CD4-positive, alpha-beta T cell treated with Interleukin-4 for 1 hour (primary cell): Measurements from ENCODE around the gene ADORA1.

ENCODE experiments used
- DNase-seq, 2 donors: peaks; one replicate each; pipeline ENCODE4 v3.0.0-alpha.2; 2020 to 2022

The ADORA1 gene

DNA sequence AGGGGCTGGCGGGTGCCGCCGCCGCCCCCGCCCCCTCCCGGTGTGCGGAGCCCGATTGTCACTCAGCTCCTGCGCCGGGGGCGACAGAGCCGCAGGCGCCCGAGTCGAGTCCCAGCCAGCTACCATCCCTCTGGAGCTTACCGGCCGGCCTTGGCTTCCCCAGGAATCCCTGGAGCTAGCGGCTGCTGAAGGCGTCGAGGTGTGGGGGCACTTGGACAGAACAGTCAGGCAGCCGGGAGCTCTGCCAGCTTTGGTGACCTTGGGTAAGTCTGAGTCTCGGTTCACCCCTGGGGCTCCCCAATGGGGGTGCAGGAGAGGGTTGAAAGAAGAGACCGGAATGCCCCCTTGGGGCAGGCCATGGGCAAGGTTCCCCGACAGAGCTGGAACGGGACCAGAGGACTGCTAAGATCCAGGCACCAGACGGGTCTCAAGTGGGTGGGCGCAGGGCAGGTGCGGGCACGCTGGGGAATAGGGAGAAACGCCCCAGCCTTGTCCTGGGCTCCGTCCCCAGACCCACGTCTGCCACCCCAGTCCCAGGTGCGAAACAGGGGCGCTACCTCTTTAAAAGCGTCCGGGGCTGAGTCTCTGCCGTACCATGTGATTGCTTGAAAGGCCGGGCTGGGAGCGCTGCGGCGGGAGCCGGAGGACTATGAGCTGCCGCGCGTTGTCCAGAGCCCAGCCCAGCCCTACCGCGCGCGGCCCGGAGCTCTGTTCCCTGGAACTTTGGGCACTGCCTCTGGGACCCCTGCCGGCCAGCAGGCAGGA is at the start of gene ADORA1:
Gene ADORA1 (plus strand): TSS at position 61 of the 765 bp plus-strand sequence. CDS start 1,116 bp downstream, outside the sequence.
- no peak for DNase-seq

DNA sequence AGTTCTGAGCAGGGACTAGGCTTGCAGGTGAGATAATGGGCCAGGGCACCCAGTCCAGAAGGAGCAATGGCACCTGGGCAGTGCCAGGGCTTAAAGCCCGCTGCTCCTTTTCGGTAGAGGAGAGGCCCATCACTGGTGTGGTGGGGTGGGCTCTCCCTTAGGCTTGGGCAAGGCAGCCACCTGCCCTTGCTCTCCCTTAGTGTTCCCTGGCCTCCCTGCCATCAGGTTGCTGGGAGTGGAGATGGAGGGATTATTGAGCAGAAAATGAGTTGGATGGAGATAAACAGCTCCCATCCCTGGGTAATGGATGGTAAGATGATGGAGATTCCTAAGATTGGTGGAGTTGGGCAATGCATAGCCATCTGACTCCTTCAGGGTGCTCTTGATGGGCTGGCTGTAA is 49.6 kb upstream of the ADORA1 start:
- DNase-seq = no peak

DNA sequence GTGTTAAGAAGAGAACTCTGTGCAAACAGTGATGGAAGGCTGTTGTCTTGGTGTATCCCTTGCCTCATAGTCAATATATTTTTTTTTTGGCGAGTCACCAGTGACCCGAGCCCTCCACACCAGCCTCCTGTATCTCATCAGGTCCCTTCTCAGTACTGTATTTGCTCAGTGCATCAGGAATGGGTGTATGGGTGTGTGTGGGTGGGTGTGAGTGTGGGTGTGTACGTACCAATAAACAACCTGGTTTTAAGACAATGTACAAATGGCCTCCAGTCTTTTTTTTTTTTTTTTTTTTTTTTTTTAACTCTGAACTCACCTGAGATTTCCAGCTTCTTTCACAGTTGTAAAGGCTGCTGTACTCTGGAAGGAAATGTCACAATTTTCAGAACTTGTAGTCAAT is 49.0 kb upstream of the ADORA1 start:
- DNase-seq = no peak

DNA sequence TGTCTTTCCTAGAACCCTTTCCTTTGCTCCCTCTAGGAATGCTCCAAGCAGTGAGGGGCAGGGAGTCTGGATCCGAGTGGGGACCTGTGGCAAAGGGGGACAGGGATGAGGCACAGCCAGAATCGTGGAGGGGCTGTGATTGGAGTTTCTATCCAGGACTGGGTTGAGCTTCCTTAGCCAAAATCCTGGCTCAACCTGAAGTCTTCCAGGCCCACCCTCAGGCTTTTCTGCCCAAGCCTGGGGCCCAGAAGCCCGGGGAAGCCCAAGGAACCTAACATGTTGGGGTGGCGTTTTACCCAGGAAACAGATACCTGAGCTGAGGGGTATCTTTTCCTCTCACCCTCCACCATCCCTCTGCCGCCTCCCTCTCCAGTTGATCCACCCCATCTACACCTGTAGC is 47.1 kb upstream of the ADORA1 start:
- no peak for DNase-seq

DNA sequence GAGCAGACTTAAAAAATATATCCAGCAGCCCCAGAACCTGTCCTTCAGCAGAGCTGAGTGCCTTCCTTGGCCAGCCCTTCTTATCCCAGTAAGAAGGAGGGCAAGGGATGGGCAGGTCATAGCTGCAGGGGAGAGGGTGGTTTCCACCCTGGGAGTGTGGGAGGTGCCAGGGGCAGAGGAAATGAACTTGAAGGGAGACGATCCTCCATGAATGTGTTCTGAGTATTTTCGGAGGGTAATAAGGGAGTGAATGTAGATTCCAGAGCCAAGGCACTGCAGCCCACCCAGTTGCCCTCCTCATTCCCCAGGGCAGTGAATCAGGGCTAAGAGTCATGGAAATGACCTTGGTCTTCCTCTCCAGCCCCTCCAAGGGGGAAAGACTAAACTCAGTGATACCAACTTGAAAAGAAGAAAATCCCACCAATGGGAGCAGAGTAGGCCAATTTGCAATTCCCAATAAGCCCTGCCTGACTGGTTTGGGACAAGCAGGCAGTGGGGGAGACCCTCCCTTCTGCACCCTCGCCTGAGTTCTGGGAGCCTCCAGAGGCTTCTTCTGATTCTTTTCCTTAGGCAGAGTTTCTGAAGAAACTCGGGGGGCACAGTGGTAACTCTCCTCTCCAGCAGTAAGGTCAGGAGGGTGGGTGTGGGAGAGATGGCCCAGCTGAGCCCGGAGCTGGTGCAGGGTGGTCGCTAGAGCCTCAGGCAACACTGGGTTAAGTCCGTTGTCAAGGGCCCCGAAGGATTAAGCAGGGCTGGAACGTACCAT is 45.9 kb upstream of the ADORA1 start:
- DNase-seq = no peak

DNA sequence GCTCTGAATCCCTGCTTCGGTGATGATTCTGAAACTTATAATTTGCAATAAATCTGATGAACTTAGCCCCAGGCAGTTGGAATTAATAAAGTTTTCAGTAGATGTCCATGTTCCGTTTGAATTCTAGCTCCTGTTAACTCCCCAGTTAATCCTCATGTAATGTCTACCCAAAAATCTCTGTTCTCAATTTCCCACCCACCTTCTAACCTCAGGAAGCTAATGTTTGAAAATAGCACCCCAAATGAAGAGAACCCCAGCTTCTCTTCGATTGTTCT is 45.4 kb upstream of the ADORA1 start:
- no peak for DNase-seq

DNA sequence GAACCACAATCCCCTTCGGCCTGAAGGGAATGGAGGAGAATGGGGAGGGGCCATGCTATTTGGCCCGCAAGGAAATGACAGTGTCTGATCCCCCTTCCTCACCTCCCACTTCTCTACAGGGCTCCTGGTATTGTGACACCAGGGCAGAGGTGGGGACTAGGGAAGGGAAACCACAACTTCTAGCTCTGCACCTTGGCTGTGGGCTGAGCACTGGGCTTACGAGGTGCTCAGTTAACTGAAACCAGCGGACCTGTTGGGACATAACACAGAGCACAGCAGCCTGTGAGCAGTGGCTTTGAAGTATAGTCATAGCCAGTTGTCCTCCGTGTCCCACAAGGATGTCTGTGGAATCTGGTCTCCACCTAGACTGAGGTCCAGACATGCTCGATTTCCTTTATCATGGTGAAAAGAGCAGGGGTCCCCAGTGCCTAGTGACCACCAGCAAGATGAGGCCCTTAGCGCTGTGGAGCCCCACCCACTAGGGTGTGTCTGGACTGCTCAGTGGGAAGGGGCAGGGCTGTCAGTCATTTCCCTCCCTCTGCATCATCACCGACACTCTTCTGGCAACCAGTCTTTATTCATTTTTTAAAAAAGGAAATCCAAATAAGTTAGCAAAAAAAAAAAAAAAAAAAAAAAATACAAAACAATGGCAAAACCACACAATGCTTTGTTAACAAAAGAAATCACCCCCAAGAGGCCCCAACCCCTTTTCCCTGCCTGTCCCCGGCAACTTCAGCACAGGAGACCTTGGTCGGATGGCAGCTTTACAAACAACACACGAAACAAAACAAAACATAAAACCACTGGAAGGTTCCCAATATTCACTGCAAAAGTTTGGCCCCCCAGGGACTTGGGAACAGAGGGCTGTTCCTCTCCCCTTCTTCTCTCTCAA is 44.7 kb upstream of the ADORA1 start:
- DNase-seq = no peak

DNA sequence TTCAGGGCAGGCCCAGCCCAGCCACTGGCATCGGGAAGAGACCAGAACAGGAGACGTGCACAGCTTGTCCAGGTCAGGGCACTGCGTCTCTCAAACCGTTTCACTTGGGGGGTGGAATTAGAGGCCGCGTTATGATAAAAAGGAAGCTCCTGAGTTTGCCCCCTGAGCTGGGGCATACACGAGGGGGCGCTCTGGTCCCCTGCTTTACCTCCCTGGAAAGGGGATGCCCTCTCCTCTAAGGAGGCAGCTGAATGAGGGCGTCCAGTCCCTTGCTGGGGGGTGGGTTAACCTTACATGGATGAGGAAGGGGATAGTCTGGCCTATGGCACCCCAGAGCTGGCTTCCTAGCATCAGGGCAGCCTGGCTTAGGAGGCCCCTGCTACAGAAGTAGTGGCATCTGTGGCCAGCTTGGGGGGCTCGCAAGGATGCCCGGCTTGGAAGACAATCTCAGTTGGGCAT is 44.0 kb upstream of the ADORA1 start:
- no peak for DNase-seq

DNA sequence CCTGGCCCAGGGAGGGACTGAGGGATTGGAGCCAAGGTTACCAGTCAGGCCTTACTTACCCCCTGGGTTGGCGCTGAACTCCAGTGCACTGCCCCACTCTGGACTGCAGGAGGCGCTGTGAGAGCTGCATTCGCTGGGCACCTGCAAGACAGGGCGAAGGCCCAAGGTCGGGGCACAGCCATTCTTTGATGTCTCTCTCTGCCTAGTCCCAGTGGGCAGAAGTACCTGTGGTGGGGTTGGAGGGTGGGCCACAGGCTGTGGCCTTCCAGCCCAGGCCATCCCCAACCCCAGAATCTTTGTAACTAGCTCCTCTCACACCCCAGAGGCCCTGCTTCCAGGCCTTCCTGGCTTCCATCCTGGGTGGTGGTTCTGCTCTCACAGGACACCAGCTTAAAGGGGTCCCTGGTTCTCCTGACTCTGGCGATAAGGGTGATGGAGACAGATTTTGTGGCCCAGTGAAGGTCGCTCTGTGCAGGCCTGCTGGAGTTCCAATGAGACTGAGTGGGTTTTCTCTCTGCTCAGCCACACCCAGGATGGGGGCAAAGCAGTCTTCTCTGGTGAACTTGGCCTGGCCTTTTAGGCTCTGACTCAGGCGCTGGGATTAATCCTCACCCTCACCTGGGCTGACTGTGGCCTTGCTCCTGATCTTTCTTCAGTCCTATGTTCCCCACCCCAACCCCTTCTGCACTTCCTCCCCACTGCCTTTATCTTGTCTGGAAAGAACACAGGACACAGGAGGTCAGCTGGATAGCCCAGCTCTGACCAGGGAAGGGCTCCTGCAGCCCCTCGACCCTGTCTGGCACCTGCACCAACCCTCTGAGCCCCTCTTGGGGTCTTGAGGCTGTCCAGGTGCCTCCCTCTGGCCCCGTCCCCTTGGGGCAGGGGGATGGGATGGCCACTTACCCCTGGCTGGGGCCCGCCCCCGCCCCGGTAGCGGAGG is 42.7 kb upstream of the ADORA1 start:
- DNase-seq = no peak

DNA sequence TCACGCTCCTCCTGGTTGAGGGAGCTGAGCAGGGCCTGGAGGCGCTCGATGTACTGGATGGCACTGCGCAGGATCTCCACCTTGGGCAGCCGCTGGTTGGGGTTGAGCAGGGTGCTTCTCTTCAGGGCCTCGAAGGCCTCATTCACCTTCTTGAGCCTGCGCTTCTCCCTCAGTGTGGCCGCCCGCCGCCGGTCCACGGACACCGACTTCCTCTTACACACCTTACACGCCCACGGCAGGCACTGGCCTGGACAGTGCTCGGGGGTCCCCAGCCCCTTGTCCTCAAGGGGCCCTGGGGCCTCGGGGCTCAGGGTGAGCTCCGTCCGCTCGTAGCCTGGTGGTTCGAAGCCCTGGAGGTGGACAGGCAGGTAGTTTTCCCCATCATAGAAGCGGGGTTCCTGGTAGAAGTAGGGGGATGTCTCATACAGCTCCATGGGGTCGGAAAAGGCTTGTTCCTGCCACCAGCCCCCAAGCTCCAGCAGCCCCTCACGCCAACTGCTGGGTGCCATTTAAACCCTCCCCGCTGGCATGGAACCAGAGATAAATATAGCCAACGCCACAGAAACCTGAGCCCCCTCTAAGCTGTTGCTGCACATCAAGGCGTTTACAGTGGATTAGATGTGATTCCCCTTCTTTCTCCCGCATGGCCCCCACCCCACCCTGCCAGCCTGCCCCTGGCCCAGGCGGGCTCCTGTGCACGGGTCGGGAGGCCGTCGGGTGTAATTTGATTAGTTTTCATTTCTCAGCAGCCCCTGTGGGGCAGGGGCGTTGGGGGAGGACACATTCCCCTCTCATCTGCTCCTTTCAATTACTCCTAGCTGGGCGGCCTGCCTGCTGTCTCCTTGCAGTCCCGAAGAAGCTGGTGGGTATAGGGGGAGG is 41.8 kb upstream of the ADORA1 start, which contains the start of gene MYOG:
Gene MYOG (minus strand): TSS at position 485 of the 879 bp plus-strand sequence. CDS start 51 bp downstream, at position 434.
- DNase-seq = no peak

DNA sequence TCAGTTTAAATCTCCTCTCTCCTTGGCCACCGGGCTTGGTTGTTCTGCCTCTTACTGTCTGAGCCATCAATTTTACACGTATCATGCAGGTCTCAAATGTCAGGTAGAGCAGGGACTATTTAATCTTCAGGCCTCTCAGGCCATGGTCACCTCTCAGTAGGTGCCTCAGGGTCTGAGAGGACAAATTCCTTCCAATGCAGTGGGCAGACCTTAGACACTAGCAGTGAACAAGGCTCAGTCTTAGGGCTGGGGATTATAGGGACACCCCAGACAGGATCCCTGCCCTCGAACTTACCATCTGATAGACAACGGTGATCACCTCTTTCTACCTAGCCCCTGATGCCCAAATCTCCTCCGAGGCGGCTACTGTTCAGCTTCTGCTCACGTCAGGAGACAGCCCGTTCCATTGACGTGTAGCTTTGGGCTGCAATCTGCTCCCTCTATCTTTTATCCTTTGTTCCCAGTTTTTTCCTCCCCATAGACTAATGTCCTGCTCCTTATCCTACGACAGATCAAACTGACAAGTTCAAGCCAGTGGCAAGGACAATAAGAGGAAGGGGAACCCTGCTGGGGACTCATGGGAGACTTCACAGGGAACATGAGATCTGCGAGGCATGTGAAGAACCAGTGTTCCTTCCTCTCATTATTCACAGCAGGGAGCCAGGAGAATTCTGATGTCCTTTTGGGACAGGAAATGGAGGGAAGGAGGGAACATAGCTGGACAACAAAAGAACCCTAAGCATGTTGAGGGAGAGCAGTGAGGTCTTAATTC is 40.3 kb upstream of the ADORA1 start:
- no peak for DNase-seq

DNA sequence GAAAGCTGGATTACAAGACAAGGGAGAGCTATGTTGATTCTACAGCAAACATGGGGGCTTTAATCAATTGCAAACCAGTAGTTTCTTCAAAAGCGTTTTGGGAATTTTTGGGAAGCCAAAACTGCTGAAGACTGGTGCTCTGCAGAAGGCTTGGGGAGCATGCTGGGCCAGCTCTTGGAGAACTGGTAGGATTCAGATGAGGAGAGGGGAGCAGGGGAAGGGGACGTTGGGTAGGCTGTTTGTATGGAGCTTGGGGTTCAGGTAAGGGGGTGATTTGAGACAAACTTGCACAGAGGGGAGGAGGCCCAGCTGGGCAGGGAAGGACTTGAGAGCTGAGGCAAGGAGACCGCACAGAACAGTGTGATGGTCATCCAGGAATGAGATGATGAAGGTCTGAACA is 39.1 kb upstream of the ADORA1 start:
- DNase-seq = no peak

DNA sequence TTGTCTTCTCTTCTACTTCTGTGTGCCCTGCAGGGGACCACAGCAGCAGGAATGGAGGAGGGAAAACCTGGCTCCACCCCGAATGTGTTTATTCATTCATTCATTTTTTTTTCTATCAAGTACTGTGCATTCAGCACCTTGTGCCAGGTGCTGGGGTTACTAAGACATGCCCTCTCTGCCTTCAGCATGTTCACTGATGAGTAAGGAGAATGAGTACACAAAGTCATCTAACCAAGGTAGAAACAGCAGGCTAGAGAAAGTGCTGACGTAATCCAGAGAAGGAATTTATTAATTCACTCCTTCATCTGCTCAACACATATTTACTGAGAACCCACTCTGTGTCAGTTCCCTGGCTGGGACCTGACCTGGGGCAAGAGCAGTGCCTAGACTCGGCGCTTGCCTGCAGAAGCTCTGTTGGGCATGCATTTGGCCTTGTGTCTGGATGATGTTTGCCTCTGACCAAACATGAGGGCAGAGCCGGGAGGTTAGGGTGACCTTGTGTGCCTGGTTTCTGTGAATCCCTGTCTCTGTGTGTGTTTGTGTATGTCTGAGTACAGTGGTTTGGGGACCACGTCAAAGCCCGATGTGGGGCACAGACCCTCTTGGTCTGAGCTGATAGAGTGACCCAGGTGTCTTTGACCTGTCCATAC is 38.4 kb upstream of the ADORA1 start:
- no peak for DNase-seq

DNA sequence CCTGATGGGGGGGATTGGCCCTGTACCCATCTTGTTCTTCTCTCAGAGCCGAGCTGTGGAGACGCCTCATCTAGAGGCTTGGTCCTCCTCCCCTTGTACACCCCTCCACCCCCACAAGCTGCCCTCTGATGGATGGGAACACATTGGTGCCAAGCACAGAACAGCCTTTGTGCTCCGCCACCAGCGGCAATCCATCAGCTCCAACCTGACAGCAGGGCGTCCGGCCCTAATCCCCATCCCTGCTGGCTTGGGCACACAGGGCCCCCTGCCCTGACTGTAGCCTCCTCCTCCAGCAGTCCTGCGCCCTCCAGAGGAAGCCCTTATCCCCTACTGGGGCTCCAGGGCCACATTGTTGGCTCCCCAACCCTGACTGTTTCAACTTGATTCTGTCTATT is 37.9 kb upstream of the ADORA1 start:
- DNase-seq = no peak

DNA sequence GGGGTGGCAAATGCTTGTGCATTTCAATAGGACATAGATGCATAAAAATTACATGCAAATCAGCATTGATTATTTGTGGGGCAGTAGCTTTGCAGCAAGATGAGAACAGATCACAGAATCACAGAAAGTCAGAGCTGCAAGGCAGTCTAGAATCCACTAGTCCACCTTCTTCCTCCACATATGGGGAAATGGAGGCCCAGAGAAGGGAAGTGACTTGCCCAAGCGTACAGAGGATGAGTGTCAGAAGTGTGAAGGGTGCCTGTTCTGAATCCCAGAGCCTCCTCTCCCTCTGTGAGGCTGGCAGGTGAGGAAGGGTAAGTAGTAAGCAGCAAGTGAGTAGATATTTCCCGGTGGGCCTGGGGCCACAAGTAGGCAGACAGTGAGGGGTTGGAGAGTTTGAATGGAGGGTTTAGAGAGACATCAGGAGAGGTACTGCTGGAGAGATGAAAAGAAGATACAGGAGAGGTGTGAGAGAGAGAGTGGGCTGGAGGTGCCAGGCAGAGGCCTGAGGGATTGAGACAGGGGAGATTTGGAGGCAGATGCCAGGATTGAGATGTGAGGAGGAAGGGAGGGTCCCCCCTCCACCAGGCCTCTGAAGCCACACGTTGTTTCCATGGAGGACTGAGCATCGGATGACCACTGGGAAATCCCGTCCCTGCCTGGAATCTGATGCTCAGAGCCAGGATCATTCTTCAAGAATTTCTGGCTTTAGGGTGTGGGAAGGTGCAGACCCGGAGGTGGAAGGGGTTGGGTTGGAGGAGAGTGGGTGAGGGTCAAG is 36.9 kb upstream of the ADORA1 start:
- DNase-seq = no peak

DNA sequence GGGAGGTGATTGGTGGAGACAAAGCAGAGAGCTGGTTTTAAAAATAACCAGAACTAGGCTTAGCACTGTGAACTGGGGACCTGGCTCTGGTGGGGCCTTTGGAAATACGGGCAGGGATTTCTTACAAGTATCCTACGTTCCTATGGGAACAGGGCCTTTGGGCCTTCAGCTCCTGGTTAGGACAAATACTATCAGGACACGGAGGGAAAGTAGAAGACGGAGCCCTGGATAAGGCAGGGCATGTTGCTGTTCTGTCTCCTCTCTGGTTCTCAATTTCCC is 36.4 kb upstream of the ADORA1 start:
- no peak for DNase-seq

DNA sequence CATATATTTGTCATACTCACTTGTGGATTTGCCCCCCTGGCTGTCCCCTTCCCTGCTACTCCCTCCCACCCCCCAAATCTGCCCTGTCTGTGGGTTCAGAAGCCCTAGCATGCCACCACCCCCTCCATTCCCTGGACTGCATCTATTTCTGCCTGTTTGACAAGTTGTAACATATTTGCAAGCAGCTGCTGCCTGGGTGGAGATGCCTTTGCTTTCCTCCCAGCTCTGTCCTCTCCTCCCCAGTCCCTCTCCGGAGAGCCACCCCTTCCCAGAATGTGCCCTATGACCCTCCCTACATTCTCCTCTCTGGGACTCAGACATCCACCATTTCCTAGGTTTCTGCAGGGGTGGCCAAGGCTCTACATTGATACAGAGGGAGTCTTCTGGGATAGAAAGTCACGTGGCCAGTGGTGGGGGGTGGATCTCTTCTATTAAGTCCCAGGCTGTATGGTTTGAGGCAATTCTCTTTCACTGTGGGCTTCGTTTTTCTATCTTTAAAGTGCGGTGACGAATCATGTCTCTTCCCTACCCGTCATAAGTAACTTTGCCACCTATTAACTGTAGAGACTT is 35.7 kb upstream of the ADORA1 start:
- DNase-seq = no peak

DNA sequence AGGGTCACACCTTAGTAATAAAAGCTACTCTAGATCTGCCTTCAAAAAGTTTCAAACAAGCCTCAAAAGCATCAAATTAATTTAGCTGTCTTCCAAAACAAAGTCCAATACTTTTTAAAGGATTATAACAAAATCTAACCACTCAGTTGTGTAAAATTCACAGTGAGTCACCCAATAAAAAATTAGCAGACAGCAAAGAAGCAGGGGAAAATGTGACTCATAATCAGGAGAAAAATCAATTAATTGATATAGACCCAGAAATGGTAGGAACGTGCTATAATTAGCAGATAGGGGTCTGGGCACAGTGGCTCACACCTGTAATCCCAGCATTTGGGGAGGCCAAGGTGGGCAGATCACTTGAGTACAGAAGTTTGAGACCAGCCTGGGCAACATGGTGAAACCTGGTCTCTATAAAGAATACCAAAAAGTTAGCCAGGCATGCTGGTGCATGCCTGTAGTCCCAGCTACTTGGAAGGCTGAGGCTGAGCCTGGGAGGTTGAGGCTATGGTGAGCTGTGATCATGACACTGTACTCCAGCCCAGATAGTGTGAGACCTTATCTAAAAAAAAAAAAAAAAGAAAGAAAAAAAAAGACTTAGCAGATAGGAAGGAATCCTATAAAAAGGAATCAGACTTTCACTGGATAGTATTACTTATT is 33.6 kb upstream of the ADORA1 start:
- DNase-seq = no peak
